SK-N-SH (cell line): ENCODE data around the gene PSMC5. TPM values are rescaled to one million over a fixed set of nuclear protein-coding genes. Genes with fewer than 3 reads are reported as not detected.

Experiments
- CTCF ChIA-PET: fragments of 300-600, 350-600 bp; formaldehyde crosslinking; extraction: SDS; loops from one replicate; lab custom pipeline; 2021; lab: Yijun Ruan, JAX
- POLR2A ChIA-PET: fragments of 350-600 bp; sonication (Branson Sonifier 250); formaldehyde crosslinking; extraction: SDS; loops from one replicate; lab custom pipeline; 2020; ENCODE audit warnings: antibody characterized with exemption, inconsistent platforms; lab: Yijun Ruan, JAX
- DNase-seq: peaks from one replicate; pipeline ENCODE4 v3.0.0; 2012
- H2AFZ ChIP-seq: fragments of 200-600 bp; sonication (generic); 2 replicates; pipeline ENCODE4 v1.8.1; 2016; ENCODE audit warnings: antibody characterized with exemption, mild to moderate bottlenecking, low read depth
- H3F3A ChIP-seq: fragments of 200-600 bp; sonication (generic); replicated peaks from 2 replicates; pipeline ENCODE3; 2016; ENCODE audit warnings: antibody characterized with exemption, mild to moderate bottlenecking; ENCODE audit not compliant: insufficient read depth
- H3K27ac ChIP-seq, 2 experiments: fragments of 200-500 bp in 1 of 2; fragments of 200-600 bp in 1 of 2; sonication (Bioruptor generic) in 1 of 2; sonication (generic), shearing (Covaris generic) in 1 of 2; 2 replicates each; pipeline versions ENCODE4 v1.5.1 to v1.6.1; 2014 to 2016; ENCODE audit warnings: low read depth in 2 of 2, inconsistent platforms in 1 of 2, low read length in 1 of 2, mild to moderate bottlenecking in 1 of 2, mixed read lengths in 1 of 2
- H3K27me3 ChIP-seq: fragments of 200-600 bp; sonication (generic), shearing (Covaris generic); 2 replicates; pipeline ENCODE4 v1.6.1; 2016; ENCODE audit warnings: mixed run types; ENCODE audit not compliant: insufficient read depth
- H3K36me3 ChIP-seq, 2 experiments: fragments of 200-500 bp in 1 of 2; fragments of 200-600 bp in 1 of 2; sonication (Bioruptor generic) in 1 of 2; sonication (generic) in 1 of 2; replicated peaks in 1 of 2; 2 replicates each; pipeline versions ENCODE3 to v1.5.1; 2014 to 2016; ENCODE audit warnings: low read length in 1 of 2, mild to moderate bottlenecking in 1 of 2; ENCODE audit not compliant: insufficient read depth in 2 of 2, control insufficient read depth in 1 of 2
- H3K4me1 ChIP-seq, 2 experiments: fragments of 200-500 bp in 1 of 2; fragments of 200-600 bp in 1 of 2; sonication (Bioruptor generic) in 1 of 2; sonication (generic), shearing (Covaris generic) in 1 of 2; 2 replicates each; pipeline versions ENCODE4 v1.5.1 to v1.6.1; 2014 to 2016; ENCODE audit warnings: low read depth in 1 of 2, low read length in 1 of 2, mixed run types in 1 of 2; ENCODE audit not compliant: insufficient read depth in 2 of 2, control insufficient read depth in 1 of 2
- H3K4me2 ChIP-seq: fragments of 200-600 bp; sonication (generic), shearing (Covaris generic); 2 replicates; pipeline ENCODE4 v1.6.1; 2017; ENCODE audit warnings: mixed run types
- H3K4me3 ChIP-seq, 2 experiments: fragments of 200-500 bp in 1 of 2; fragments of 200-600 bp in 1 of 2; sonication (Bioruptor generic) in 1 of 2; sonication (generic), shearing (Covaris generic) in 1 of 2; 2 replicates each; pipeline versions ENCODE4 v1.5.1 to v1.8.1; 2014 to 2016; ENCODE audit warnings: low read depth in 2 of 2, inconsistent platforms in 1 of 2, low read length in 1 of 2, mild to moderate bottlenecking in 1 of 2, mixed read lengths in 1 of 2, moderate library complexity in 1 of 2
- H3K79me2 ChIP-seq: fragments of 200-600 bp; sonication (generic); 2 replicates; pipeline ENCODE4 v1.8.1; 2017; ENCODE audit warnings: mild to moderate bottlenecking; ENCODE audit not compliant: insufficient read depth
- H3K9ac ChIP-seq: fragments of 200-600 bp; sonication (generic); 2 replicates; pipeline ENCODE4 v1.6.1; 2017; ENCODE audit warnings: mixed run types
- H3K9me2 ChIP-seq: fragments of 200-600 bp; sonication (generic); 2 replicates; pipeline ENCODE4 v1.6.1; 2017; ENCODE audit warnings: mixed run types
- H3K9me3 ChIP-seq: fragments of 200-600 bp; sonication (generic); 2 replicates; pipeline ENCODE4 v1.6.1; 2017; ENCODE audit warnings: mixed run types, mild to moderate bottlenecking, moderate library complexity
- H4K20me1 ChIP-seq: fragments of 200-600 bp; sonication (generic); 2 replicates; pipeline ENCODE4 v1.6.1; 2017; ENCODE audit warnings: mild to moderate bottlenecking, mixed run types; ENCODE audit not compliant: insufficient read depth
- EZH2phosphoT487 ChIP-seq: fragments of 200-600 bp; sonication (generic); IDR thresholded peaks from 2 replicates; pipeline ENCODE4 v1.6.1; 2017; ENCODE audit warnings: low read depth, mixed run types, mild to moderate bottlenecking, antibody characterized with exemption, moderate library complexity, borderline replicate concordance
- FOXJ3 ChIP-seq: sonication (generic); formaldehyde crosslinking; IDR thresholded peaks from 2 replicates; pipeline ENCODE4 v1.5.1; 2020; ENCODE audit warnings: mild to moderate bottlenecking, missing genetic modification reagents
- GABPA ChIP-seq: IDR thresholded peaks from 2 replicates; pipeline ENCODE4 v1.4.0; 2012; ENCODE audit warnings: low read depth, mild to moderate bottlenecking
- GATA2 ChIP-seq: sonication (generic); formaldehyde crosslinking; IDR thresholded peaks from 2 replicates; pipeline ENCODE4 v1.5.0; 2020; ENCODE audit warnings: mild to moderate bottlenecking, missing genetic modification reagents
- NFIC ChIP-seq: IDR thresholded peaks from 2 replicates; pipeline ENCODE4 v1.4.0; 2012; ENCODE audit warnings: borderline replicate concordance
- NRF1 ChIP-seq: IDR thresholded peaks from 2 replicates; pipeline ENCODE4 v1.6.1; 2012; ENCODE audit warnings: low read depth, mild to moderate bottlenecking, low read length
- POLR2AphosphoS5 ChIP-seq: IDR thresholded peaks from 2 replicates; pipeline ENCODE4 v1.6.1; 2012; ENCODE audit warnings: low read depth, low read length
- RCOR1 ChIP-seq: fragments of 150-350 bp; IDR thresholded peaks from 2 replicates; pipeline ENCODE4 v1.6.1; 2017; ENCODE audit warnings: antibody characterized with exemption, low read length
- RFX5 ChIP-seq: IDR thresholded peaks from 2 replicates; pipeline ENCODE4 v1.6.1; 2012; ENCODE audit warnings: mild to moderate bottlenecking, improper control_type of control experiment, low read length
- RXRA ChIP-seq: IDR thresholded peaks from 2 replicates; pipeline ENCODE4 v1.4.0; 2012; ENCODE audit warnings: low read depth, mild to moderate bottlenecking, borderline replicate concordance
- SMC3 ChIP-seq: IDR thresholded peaks from 2 replicates; pipeline ENCODE4 v1.6.1; 2012; ENCODE audit warnings: low read depth, low read length, improper control_type of control experiment
- TCF12 ChIP-seq: IDR thresholded peaks from 2 replicates; pipeline ENCODE4 v1.4.0; 2012
- USF2 ChIP-seq: fragments of 150-350 bp; IDR thresholded peaks from 2 replicates; pipeline ENCODE4 v1.6.1; 2017; ENCODE audit warnings: antibody characterized with exemption, low read length, low read depth, borderline replicate concordance
- WGBS: methylation state at CpG from one replicate; pipeline ENCODE4 v1.1.6; 2017; ENCODE audit warnings: low lambda C conversion rate; 5-methylcytosine and 5-hydroxymethylcytosine counted together
- polyA plus RNA-seq, 3 experiments: library from polyadenylated mRNA; depleted of rRNA; stranded (reverse); fragments of >200 nt; gene quantifications; 2 replicates each; pipeline ENCODE4 v1.2.3, GENCODE V29; 2012
- TF ChIP-seq, protein P1 (sequence below): fragments of 150-350 bp; IDR thresholded peaks from 2 replicates; pipeline ENCODE4 v1.6.1; 2016; ENCODE audit warnings: mild to moderate bottlenecking, low read depth, low read length
- TF ChIP-seq, protein P2 (sequence below): fragments of 200-600 bp; sonication (generic); IDR thresholded peaks from 2 replicates; pipeline ENCODE4 v1.6.1; 2017; ENCODE audit warnings: antibody characterized with exemption, mild to moderate bottlenecking, moderate library complexity

PSMC5 gene
- polyA plus RNA-seq, 1 of the 3 experiments (the other 2 are of a cell fraction): 424 TPM

DNA sequence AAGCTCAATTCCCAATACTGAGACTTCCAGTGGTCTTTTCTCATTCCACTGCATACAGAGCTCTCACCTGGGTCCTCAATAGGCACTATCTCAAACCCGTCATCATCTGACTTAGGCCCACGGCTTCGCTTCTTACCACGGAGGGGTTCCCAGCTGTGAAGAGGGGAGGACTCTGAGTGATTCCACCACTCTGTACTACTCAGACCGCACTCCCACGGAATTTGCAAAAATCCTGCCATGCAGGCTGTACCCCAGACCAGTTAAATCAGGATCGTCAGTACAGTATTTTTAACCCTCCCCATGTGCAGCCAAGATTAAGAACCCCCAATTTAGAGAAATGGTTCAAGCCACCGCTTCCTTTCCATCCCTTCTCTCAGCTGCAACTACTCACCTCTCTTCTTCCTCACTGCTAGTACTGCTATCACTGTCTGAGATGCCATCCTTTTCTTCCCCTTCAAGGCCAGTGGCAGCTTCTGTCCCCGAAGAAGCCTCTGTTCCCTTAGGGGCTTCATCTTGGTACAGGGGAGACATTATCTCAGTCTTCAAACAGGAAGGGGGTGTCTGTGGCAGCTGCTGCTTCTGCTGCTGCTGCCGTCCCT lies 6.2 kb upstream of the PSMC5 start:
- ChIA-PET CTCF (interaction anchor here (0.8 to 2.8 kb wide), 5 partner anchors 8 to 45 kb away, joined by 3 to 9 read pairs (median 8); no protein-coding TSS in a partner anchor), POLR2A (interaction anchor here (1.2 to 1.9 kb wide), 3 partner anchors 9 to 21 kb away, joined by 3 to 7 read pairs (median 4); no protein-coding TSS in a partner anchor)
- H4K20me1 ChIP-seq: peaks cover 23% of the 10 kb centered on the region; the same call in 1 of the 2 replicates

More for the DNA sequence above, 6.2 kb upstream of the PSMC5 start:
- H3K27me3 ChIP-seq: no peaks in the 10 kb centered on the region
- 92% methylated on average over 10 of the region's 10 CpGs for WGBS
- H3K4me1 ChIP-seq: peaks cover 6 to 17% of the 10 kb centered on the region in 2 experiments; a peak in 2 of 4 replicates
- no peak overlapping the region for H3K9ac ChIP-seq
- H3K4me3 ChIP-seq: no peak overlapping the region
- no peak overlapping the region for H2AFZ ChIP-seq
- peaks cover 40% of the 10 kb centered on the region for H3K79me2 ChIP-seq
- DNase-seq: no peak
- TF ChIP-seq FOXJ3: no peak
- no peak for TF ChIP-seq TCF12
- TF ChIP-seq, protein P1, sequence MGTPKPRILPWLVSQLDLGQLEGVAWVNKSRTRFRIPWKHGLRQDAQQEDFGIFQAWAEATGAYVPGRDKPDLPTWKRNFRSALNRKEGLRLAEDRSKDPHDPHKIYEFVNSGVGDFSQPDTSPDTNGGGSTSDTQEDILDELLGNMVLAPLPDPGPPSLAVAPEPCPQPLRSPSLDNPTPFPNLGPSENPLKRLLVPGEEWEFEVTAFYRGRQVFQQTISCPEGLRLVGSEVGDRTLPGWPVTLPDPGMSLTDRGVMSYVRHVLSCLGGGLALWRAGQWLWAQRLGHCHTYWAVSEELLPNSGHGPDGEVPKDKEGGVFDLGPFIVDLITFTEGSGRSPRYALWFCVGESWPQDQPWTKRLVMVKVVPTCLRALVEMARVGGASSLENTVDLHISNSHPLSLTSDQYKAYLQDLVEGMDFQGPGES: no peak
- TF ChIP-seq USF2: 0 out of 2 replicates have a peak, but pooled peaks have one; percentile 6
- no peak for TF ChIP-seq EZH2phosphoT487
- no peak for TF ChIP-seq SMC3
- peak; percentile 23 for TF ChIP-seq POLR2AphosphoS5
- no peak for TF ChIP-seq RXRA
- TF ChIP-seq GATA2: no peak
- no peak for TF ChIP-seq RCOR1
- no peak for TF ChIP-seq NFIC
- no peak for TF ChIP-seq GABPA
- TF ChIP-seq RFX5: no peak
- TF ChIP-seq, protein P2, sequence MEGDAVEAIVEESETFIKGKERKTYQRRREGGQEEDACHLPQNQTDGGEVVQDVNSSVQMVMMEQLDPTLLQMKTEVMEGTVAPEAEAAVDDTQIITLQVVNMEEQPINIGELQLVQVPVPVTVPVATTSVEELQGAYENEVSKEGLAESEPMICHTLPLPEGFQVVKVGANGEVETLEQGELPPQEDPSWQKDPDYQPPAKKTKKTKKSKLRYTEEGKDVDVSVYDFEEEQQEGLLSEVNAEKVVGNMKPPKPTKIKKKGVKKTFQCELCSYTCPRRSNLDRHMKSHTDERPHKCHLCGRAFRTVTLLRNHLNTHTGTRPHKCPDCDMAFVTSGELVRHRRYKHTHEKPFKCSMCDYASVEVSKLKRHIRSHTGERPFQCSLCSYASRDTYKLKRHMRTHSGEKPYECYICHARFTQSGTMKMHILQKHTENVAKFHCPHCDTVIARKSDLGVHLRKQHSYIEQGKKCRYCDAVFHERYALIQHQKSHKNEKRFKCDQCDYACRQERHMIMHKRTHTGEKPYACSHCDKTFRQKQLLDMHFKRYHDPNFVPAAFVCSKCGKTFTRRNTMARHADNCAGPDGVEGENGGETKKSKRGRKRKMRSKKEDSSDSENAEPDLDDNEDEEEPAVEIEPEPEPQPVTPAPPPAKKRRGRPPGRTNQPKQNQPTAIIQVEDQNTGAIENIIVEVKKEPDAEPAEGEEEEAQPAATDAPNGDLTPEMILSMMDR: no peak
- TF ChIP-seq NRF1: no peak
- no peaks in the 10 kb centered on the region for H3K9me2 ChIP-seq
- H3K36me3 ChIP-seq: peaks cover 91 to 96% of the 10 kb centered on the region in 2 experiments
- no peak overlapping the region for H3K27ac ChIP-seq
- no peak overlapping the region for H3K4me2 ChIP-seq
- peaks cover 66% of the 10 kb centered on the region for H3F3A ChIP-seq
- no peaks in the 10 kb centered on the region for H3K9me3 ChIP-seq
